GM11168 (cell line): Measurements from ENCODE around the gene ZNF267.
"Not testable (repeated sequence)": the region's sequence is repeated elsewhere in the genome, so short reads cannot be mapped to it uniquely, and the experiment has no call there.

Experiments used
- in situ Hi-C: fragments of 300-500 bp; cut with MboI; formaldehyde crosslinking; loops from one replicate; pipeline ENCODE4 v1.12.0; 2022; ENCODE audit warnings: low sequenced_read_pairs; ENCODE audit not compliant: unreplicated experiment

The ZNF267 gene

DNA sequence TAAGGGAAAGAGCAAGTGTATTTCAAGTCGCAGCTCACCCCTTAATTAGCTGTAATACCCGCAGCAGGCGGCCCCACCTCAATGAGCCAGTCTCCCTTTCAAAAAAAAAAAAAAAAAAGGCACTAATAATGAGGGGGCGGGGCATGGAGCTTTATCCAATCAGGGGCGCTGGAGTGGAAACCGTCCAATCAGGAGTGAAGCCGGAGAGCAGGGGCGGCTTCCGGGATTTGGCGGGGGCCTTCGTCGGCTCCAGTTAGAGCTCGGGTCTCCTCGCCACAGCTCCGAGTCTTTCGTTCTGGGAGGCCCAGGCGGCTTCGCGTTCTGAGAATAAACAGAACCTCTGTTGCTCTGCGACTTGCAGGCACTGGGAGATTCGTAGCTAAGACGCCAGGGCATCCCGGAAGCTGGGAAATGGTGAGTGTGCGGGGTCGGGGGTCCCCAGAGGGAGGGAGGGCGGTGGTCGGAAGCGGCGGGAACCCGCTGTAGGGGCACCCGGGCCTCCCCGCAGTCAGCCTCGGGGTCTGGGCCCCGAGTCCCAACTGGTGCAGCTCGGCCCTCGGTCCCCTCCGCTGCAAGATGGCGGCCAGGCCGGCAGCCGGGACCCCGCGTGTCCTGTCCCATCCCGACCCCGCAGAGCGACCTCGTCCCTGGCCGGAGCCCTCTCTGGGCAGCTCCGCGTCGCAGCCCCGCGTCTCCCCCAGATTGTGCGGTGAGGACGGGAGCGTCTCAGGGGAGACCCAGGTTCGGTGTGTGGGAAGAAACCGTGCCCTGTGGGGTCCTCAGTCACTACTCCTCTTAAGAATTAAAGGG is at the start of gene ZNF267:
Gene ZNF267, plus strand, starts transcription at position 252 of the 810 bp plus-strand sequence. Its CDS starts 160 bp downstream, at position 412.
- in situ Hi-C loops = loop anchor here (25.0 kb wide), 1 partner anchor 911 kb away; the partner anchor contains the start of gene SETD1A

DNA sequence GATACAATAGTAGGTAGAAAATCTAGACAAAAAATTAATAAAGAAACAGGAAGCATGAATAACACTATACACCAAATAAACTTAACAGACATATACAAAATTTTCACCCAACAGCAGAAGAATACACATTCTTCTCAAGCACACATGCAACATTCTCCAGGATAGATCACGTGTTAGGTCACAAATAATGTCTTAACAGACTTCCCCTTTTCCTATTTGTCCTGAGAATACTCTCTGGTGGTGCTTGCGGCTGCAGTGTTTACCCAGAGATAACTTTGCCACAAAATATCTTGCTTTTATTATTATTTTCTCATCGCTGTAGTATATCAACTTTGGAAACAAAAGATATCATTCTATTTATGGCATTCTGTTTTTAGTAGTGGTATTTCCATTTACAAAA is 40.6 kb upstream of the ZNF267 start:
- in situ Hi-C loops = no loop called here

DNA sequence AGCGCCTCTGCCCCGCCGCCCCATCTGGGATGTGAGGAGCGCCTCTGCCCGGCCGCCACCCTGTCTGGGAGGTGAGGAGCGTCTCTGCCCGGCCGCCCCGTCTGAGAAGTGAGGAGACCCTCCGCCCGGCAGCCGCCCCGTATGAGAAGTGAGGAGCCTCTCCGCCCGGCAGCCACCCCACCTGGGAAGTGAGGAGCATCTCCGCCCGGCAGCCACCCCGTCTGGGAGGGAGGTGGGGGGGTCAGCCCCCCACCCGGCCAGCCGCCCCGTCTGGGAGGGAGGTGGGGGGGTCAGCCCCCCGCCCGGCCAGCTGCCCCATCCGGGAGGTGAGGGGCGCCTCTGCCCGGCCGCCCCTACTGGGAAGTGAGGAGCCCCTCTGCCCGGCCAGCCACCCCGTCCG is 37.2 kb upstream of the ZNF267 start:
- in situ Hi-C loops = not testable (repeated sequence)

DNA sequence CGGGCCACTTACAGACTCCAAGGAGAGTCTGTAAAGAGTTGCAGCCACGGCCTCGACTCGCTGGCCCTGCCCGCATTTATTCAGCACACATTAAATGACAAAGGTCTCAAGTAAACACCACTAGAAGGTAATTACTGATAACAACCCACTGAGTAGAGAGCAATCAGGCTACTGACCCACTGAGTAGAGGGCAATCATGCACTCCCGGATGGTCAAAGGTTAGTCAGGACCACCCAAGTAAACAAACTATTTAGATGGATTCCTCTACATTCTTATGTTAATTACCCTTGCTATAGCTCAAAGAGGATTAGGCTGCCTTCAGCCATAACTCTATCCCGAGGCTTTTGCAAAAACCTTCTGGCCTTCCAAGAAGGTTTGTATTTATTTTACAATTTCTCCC is 30.7 kb upstream of the ZNF267 start:
- in situ Hi-C loops = no loop called here

DNA sequence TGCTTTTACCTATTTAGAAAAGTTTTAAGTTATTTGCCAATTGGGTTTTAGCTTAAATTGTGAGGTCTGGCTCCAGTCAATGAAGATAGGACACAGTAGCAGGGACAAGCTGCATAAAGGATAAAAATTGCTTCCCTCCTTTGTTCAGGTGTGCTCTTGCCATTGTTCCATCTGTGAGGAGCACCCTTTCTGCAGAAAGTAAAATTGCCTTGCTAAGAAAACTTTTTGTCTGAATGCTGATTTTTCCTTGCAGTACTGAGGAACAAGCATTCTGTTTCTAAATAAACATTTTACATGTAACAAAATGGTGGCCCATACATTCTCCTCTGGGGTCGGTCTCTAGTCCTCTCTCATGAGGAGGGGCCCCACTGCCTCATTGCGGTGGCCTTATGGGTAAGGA is 25.0 kb upstream of the ZNF267 start:
- in situ Hi-C loops = not testable (repeated sequence)

DNA sequence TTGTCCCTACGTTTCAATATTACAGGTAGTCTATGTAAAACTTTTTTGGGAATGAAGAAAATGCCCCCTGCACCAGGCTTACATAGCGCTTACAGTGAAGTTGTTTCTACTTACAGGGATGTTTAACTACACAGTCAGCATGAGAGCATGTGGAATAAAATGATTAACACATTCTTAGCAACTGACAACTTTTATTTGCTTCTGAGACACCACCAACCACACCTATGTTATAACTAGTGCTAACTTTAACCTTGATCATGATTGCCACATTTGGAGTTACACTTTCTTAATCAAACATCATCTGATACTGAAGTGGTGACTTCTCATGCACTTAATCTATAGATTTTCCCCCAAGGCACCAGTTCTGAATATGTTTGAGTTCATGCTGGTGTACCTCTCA is 20.3 kb upstream of the ZNF267 start:
- in situ Hi-C loops = loop anchor here (25.0 kb wide), 1 partner anchor 891 kb away; the partner anchor contains the start of gene SETD1A

DNA sequence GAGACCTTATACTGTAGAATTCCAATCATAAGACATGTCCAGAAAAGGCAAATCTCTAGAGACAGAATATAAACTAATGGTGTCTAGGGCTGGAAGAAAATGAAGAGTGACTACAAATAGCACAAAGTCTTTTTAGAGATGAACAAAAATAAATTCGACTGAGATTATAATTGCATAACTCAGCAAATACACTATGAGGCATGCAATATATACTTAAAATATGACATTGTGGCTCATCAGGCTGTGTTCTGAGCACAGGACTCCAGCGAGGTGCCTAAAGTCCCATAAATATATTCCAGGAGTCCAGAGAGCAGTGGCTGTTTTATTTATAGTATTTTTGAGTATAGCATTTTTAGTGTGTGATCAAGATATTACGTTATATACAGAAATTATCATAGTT is 13.1 kb upstream of the ZNF267 start:
- in situ Hi-C loops = loop anchor here (10.0 to 25.0 kb wide), 2 partner anchors 376 to 898 kb away; partner anchors contain the start of genes SETD1A and SLC5A2

DNA sequence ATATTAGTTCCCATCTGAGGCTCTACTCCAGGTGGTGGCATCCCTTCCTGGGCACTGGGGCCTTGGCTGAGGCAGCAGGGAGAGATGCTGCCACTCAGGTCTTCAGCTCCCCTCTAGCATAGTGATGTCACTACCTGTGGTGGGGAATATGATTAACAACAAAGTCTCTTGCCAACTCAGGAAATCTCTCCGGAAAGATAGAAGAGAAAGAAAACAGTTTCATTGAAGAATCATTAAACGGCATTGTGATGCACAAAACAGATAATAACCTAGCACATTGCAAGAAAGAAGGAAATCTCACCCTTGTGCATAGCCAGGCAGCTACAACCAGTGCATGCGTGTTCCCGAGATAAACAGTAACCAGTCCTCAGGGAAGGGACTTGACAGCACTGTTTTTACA is 12.2 kb upstream of the ZNF267 start:
- in situ Hi-C loops = loop anchor here (10.0 to 25.0 kb wide), 2 partner anchors 377 to 899 kb away; partner anchors contain the start of genes SETD1A and SLC5A2

DNA sequence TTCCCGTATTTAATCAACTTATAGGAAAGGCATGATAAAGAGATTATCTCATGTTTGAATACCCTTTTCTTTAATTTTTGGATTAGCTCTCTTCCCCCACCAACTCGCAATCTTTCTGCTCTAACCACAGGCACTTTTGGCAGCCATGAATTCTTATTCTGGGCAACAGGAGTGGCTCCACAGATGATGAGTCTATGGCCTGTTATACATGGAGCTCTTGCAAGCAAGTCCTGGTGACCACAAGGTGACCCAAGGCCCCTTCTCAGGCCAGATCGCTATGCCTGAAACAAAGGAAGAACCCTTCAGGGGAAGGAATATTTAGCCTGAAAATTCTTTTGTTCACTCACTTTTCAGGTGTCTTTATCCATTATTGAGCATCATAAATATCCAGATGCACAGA is 10.8 kb upstream of the ZNF267 start:
- in situ Hi-C loops = loop anchor here (10.0 to 25.0 kb wide), 2 partner anchors 378 to 900 kb away; partner anchors contain the start of genes SETD1A and SLC5A2

DNA sequence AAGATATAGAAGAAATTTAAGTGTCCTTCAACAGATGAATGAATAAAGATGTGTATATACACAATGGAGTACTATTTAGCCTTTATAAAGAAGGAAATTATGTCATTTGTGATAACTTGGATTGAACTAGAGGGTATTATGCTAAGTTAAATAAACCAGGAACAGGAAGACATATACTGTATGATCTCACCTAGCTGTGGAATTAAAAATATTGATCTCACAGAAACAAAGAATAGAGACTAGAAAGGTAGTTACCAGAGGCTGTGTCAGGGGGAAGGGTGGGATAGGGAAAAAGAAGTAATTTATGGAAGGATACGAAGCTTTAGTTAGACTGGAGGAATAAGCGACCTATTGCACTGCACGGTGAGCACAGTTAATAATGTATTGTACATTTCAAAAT is 5.4 kb upstream of the ZNF267 start:
- in situ Hi-C loops = loop anchor here (10.0 to 25.0 kb wide), 2 partner anchors 383 to 906 kb away; partner anchors contain the start of genes SETD1A and SLC5A2

DNA sequence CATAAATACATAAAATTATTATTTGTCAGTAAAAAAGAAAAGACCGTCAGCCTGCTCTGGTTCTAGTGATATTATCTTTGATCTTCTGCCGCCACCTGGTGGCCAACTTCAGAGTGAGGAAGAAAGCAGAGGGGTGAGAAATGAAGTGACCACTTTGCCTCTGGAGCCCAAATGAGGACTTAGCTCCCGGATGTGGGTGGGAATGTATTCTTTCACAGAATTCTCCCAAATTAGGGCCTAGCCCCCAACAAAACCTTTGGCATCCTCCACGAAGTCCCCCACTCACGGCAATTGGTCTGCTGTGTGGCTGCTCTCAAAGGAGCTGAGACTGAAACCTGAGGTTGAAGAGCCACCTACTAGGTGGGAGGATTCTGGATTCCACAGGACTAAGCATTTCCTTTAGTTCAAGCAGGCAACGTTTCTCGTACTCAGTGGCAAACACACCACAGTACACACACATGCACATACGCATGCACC is 4.9 kb upstream of the ZNF267 start:
- in situ Hi-C loops = loop anchor here (10.0 to 25.0 kb wide), 2 partner anchors 384 to 906 kb away; partner anchors contain the start of genes SETD1A and SLC5A2

DNA sequence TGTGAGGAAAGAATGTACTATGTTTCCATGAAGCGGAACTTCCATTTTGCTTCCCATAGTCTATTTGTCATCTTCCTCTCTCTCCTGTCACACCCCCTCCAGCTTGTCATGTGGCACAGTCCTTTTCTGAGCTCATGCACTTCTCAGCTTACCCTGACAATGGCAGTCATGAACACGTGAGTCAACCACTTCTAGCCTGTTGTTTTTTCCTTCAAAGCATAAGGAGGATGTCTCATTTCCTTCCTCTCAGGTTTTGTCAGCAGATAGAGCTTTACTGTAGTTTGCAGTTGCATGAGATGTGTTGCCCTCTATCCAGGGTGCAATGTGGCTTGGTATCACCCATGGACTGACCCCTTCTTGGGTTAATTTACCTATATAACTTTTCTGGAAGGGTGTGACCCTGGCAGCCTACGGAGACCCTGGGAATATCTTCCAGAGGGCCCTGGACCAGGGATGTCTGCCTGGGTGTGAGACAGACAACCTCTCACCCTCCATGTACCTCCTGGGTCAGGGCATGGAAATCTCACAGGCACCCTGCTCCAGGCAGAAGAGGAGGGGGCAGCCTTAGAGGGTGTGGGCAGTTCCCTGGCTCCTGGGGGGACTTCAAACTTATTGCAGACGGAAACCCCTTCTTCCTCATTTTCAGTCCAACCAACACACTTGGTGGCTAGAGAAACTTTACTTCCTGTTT is 4.0 kb upstream of the ZNF267 start:
- in situ Hi-C loops = loop anchor here (10.0 to 25.0 kb wide), 2 partner anchors 385 to 907 kb away; partner anchors contain the start of genes SETD1A and SLC5A2

DNA sequence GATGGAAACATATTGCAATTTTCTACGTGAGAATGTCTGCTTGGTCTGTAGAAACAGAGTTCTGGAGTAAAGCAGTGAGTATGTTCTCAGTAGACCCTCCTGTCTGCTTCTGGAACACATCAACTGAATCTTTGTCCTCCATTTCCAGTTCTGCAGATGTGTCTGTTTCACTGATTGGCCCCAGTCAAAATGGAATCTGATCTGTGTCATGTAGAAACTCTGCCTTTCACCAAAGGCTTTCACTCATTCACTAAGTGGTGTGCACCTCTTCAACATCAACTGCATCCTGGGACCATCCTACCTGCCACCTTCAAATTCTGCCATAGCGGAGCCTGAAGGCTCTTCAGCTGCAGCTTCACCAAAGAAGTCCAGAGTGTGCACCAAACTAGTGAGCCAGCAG is 2.8 kb upstream of the ZNF267 start:
- in situ Hi-C loops = loop anchor here (25.0 kb wide), 1 partner anchor 909 kb away; the partner anchor contains the start of gene SETD1A

DNA sequence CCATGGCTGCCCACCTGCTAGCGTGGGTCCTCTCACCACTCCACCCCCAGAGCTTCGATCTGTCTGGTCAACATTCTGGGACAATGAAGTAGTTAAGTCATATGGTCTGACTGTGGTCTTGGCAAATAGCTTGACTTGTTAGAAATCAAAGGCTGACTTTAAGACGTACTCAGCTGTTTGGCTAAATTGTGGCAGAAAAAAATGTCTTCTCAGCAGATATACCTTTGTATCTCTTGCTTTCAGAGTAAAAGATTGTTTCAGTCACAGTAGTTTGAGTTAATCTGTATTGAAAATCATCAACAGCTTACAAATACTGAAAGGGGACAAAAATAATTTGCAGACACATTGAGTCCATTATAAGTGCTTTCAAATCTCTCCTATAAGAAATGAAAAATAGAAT is 2.1 kb upstream of the ZNF267 start:
- in situ Hi-C loops = loop anchor here (25.0 kb wide), 1 partner anchor 909 kb away; the partner anchor contains the start of gene SETD1A

DNA sequence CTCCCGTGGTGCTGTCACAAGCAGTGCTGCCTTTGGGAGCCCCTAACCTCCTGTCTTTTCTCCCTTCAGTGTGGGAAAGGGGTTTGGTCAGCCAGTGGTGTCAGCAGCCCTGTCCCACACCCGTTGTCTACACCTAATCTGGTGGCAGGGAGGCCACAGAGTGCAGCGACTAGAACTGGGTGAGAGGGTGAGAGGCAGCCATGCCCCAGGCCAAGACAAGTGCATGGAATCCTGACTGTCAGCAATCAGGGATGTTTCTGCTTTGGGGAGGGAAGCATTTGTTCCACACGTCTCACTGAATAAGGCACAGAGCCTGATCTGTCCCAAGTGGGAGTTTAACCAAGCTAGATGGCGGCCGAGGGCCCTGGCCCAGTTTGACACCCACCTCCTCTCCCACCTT is 1.4 kb upstream of the ZNF267 start:
- in situ Hi-C loops = loop anchor here (25.0 kb wide), 1 partner anchor 910 kb away; the partner anchor contains the start of gene SETD1A

DNA sequence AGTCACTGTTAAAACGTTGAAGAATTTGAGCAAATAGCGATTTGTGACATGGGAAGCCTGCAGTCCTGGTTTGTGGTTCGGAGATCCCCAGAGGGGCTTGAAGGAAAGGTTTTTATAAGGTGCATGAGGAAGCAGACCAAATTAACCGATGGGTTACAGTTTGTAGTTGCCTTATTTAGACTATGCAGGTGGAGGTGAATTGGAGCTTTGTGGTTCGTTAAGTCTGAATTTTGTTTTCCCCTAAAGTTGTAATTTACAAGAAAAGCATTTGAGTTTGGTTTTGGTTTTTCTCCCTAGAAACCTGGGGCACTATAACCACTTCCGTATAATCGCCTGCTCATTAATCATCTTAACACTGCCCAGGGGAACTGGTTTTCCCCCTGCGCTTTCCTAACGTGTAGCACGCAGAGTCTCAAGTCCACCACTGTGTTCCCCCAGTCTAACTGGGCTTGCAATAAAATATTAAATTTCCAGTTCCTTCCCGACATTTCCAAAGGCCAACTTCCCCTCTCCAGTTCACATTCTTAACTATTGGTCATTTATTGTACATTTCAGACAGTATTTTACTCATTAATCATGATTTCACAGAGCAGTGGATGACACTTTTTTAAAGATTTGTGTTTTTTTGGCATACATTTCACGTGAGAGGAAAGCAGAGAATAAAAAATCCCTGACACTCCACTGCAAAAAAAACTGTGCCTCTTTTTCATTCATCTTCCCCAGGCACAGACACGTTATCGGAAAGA is 932 bp downstream of the ZNF267 start:
- in situ Hi-C loops = loop anchor here (25.0 kb wide), 1 partner anchor 912 kb away; the partner anchor contains the start of gene SETD1A

DNA sequence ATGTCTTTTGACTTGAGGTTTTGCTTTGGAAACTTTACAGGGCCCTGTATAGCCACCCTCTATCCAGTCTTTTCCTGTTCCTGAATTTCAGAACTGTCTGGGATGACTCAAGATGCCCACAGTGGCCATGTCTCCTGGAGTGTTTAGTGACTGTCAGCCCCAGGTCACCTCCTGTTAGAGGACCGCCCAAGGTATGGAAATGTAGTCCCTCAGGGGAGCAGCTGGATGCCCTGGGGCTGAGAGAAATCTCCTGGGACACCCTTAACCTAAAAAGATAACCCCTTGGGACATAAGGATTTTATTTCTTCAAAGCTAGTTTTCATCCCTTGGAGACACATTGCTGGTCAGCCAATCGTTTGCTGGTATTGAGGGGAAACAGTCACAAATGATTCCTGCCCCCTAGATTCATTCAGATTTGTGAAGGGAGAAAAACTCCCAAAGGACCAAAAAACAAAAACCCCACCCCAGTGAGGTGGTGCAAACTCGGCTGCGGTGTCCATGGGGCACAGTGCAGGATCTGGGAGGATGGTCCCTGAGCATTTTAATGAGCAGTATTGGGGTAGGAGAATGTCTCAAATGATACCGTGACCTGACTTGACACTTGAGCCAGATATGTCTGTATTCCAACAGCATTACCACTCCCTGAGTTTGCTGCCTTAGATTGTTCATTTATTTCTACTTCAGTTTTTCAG is 1.7 kb downstream of the ZNF267 start:
- in situ Hi-C loops = no loop called here

DNA sequence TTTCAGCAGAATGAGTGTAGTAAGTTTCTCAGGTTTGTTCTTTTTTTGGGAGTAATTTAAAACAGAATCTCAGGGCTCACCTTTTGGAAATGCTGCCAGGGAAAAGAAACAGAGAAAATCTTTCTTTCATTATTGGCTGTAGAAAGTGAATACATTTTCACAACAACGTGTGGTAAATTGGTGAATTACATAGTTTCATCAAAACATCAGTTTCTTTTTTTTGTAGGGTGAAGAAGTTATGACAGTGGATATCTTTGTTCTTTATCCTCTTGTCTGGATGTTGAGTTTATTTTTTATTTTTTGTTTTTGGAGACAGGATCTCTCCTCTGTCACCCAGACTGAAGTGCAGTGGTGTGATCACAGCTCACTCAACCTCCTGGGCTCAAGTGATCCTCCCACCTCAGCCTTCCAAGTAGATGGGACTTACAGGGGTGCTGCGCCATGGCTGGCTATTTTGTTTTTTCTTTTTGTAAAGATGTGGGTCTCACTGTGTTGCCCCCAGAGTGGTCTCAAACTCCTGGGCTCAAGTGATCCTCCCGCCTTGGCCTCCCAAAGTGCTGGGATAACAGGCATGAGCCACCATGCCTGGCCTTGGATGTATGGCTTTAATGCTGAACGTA is 2.4 kb downstream of the ZNF267 start:
- in situ Hi-C loops = no loop called here
